ENCODE results near the gene ZDHHC4.

- TF ChIP-seq PAX8 (CRISPR knock-in tag; IDR thresholded peaks at IDR 0.05; ENCODE audit: borderline replicate concordance): no peak
- no peak for TF ChIP-seq ZNF552 (CRISPR knock-in tag; IDR thresholded peaks at IDR 0.05; ENCODE audit: borderline replicate concordance)
- TF ChIP-seq HMG20B (CRISPR knock-in tag; conservative IDR thresholded peaks at IDR 0.05): no peak
- no peak for TF ChIP-seq REXO4 (CRISPR knock-in tag; IDR thresholded peaks at IDR 0.05; ENCODE audit: borderline replicate concordance)
Observed at GRCh38 chr7:6631605-6632004, 54.4 kb downstream of the ZDHHC4 start.
